Esophagus (tissue), 2 donors: ENCODE measurements around the gene SPEF1. TPM values are rescaled to one million over a fixed set of nuclear protein-coding genes. Genes with fewer than 3 reads are reported as not detected.

Experiments used
- H3K27ac ChIP-seq, 2 donors: one replicate each; pipeline ENCODE4 v1.5.1; 2013; ENCODE audit warnings: low read depth in 2 of 2, mild to moderate bottlenecking in 2 of 2, inconsistent platforms in 1 of 2, low read length in 1 of 2, moderate library complexity in 1 of 2
- H3K27me3 ChIP-seq, 2 donors: one replicate each; pipeline ENCODE4 v1.6.1; 2013; ENCODE audit warnings: low read length in 2 of 2, control low read depth in 1 of 2, mild to moderate bottlenecking in 1 of 2; ENCODE audit not compliant: insufficient read depth in 2 of 2, control insufficient read depth in 1 of 2
- H3K36me3 ChIP-seq, 2 donors: one replicate each; pipeline ENCODE4 v1.6.1; 2013; ENCODE audit warnings: low read length in 1 of 2; ENCODE audit not compliant: control insufficient read depth in 2 of 2, insufficient read depth in 2 of 2
- H3K4me1 ChIP-seq, 2 donors: one replicate each; pipeline ENCODE4 v1.6.1; 2013; ENCODE audit warnings: low read length in 1 of 2; ENCODE audit not compliant: control insufficient read depth in 2 of 2, insufficient read depth in 2 of 2
- H3K4me3 ChIP-seq, 2 donors: one replicate each; pipeline ENCODE4 v1.5.1; 2013; ENCODE audit warnings: low read length in 2 of 2, mild to moderate bottlenecking in 2 of 2, low read depth in 1 of 2, moderate library complexity in 1 of 2
- H3K9me3 ChIP-seq, 2 donors: one replicate each; pipeline ENCODE4 v1.6.1; 2013; ENCODE audit warnings: mild to moderate bottlenecking in 2 of 2, low read depth in 1 of 2, low read length in 1 of 2, moderate library complexity in 1 of 2; ENCODE audit not compliant: control insufficient read depth in 2 of 2, insufficient read depth in 1 of 2
- WGBS, 2 donors: extraction: QIAGEN DNeasy Blood & Tissue Kit; methylation state at CpG; one replicate each; pipeline ENCODE4 v1.1.7; 2013; 5-methylcytosine and 5-hydroxymethylcytosine counted together
- polyA plus RNA-seq, 2 donors: library from polyadenylated mRNA; stranded (reverse); fragments of 200-250 nt; gene quantifications; one replicate each; pipeline ENCODE4 v1.2.3, GENCODE V29; 2013
- donor health status: healthy with polysubstance abuse.
- donor health status: Bipolar disorder and iron deficiency.

The SPEF1 gene
- polyA plus RNA-seq, 2 donors = 0.07 to 0.08 TPM

GRCh38 chr20:3752386-3752759, 28.9 kb downstream of the SPEF1 start:
- H3K4me1 ChIP-seq = peaks cover 4 to 21% of the 10 kb centered on the region in 2 donors
- H3K27me3 ChIP-seq = peaks cover 0 to 3% of the 10 kb centered on the region in 2 donors
- WGBS, 2 donors = 26 to 36% methylated on average over 13 of the region's 13 CpGs
- H3K36me3 ChIP-seq = peaks cover 0 to 3% of the 10 kb centered on the region in 2 donors
- H3K9me3 ChIP-seq = no peaks in the 10 kb centered on the region
- H3K27ac ChIP-seq = no peak overlapping the region
- H3K4me3 ChIP-seq = peak overlapping the region; percentile 23 to 36

GRCh38 chr20:3751675-3752385, 29.4 kb downstream of the SPEF1 start:
- WGBS, 2 donors = 37 to 44% methylated on average over 85 to 95 of the region's 95 CpGs
- Histone ChIP-seq H3K4me1 (peaks cover 4 to 21% of the 10 kb centered on the region in 2 donors), H3K36me3 (peaks cover 0 to 3% of the 10 kb centered on the region in 2 donors), H3K9me3 (no peaks in the 10 kb centered on the region), H3K27ac (no peak overlapping the region), H3K27me3 (peaks cover 0 to 3% of the 10 kb centered on the region in 2 donors), H3K4me3 (peak overlapping the region; percentile 23 to 36)

GRCh38 chr20:3751305-3751674, 30.0 kb downstream of the SPEF1 start:
- Histone ChIP-seq H3K9me3 (no peaks in the 10 kb centered on the region), H3K4me3 (peak overlapping the region; percentile 23 to 36), H3K36me3 (peaks cover 0 to 3% of the 10 kb centered on the region in 2 donors), H3K27me3 (peaks cover 0 to 3% of the 10 kb centered on the region in 2 donors), H3K4me1 (peaks cover 4 to 21% of the 10 kb centered on the region in 2 donors), H3K27ac (no peak overlapping the region)
- WGBS, 2 donors = 58 to 66% methylated on average over 26 to 31 of the region's 31 CpGs

- H3K4me3 ChIP-seq = no peak overlapping the region
- peaks cover 0 to 3% of the 10 kb centered on the region in 2 donors for H3K27me3 ChIP-seq
- peaks cover 4 to 21% of the 10 kb centered on the region in 2 donors for H3K4me1 ChIP-seq
- no peak overlapping the region for H3K27ac ChIP-seq
- no peaks in the 10 kb centered on the region for H3K36me3 ChIP-seq
- 43 to 46% methylated on average over 66 to 72 of the region's 72 CpGs for whole genome bisulfite sequencing, 2 donors
- no peaks in the 10 kb centered on the region for H3K9me3 ChIP-seq
These were observed 31.3 kb downstream of the SPEF1 start for GRCh38 chr20:3749689-3750531.

GRCh38 chr20:3749087-3749688, 32.1 kb downstream of the SPEF1 start:
- 72 to 73% methylated on average over 22 to 24 of the region's 24 CpGs for WGBS, 2 donors
- H3K4me3 ChIP-seq = no peak overlapping the region

GRCh38 chr20:3748073-3748472, 33.2 kb downstream of the SPEF1 start:
- WGBS, 2 donors = 89 to 92% methylated on average over 16 of the region's 16 CpGs
- Histone ChIP-seq H3K9me3 (no peaks in the 10 kb centered on the region), H3K27ac (no peak overlapping the region), H3K36me3 (no peaks in the 10 kb centered on the region), H3K4me1 (peaks cover 4 to 23% of the 10 kb centered on the region in 2 donors), H3K4me3 (no peak overlapping the region), H3K27me3 (peaks cover 0 to 3% of the 10 kb centered on the region in 2 donors)

More at GRCh38 chr20:3749087-3749688, 32.1 kb downstream of the SPEF1 start:
- Histone ChIP-seq H3K4me1 (peaks cover 4 to 23% of the 10 kb centered on the region in 2 donors), H3K9me3 (no peaks in the 10 kb centered on the region), H3K36me3 (no peaks in the 10 kb centered on the region), H3K27me3 (peaks cover 0 to 3% of the 10 kb centered on the region in 2 donors), H3K27ac (no peak overlapping the region)

- Histone ChIP-seq H3K4me1 (peaks cover 4 to 20% of the 10 kb centered on the region in 2 donors), H3K27ac (no peak overlapping the region), H3K4me3 (no peak overlapping the region), H3K9me3 (no peaks in the 10 kb centered on the region), H3K27me3 (peaks cover 0 to 3% of the 10 kb centered on the region in 2 donors), H3K36me3 (no peaks in the 10 kb centered on the region)
- 68 to 83% methylated on average over 2 of the region's 2 CpGs for WGBS, 2 donors
These were observed 33.8 kb downstream of the SPEF1 start for GRCh38 chr20:3747471-3747870.

GRCh38 chr20:3745686-3746173, 35.5 kb downstream of the SPEF1 start:
- no peaks in the 10 kb centered on the region for H3K36me3 ChIP-seq
- H3K27me3 ChIP-seq = peaks cover 0 to 3% of the 10 kb centered on the region in 2 donors
- 77 to 78% methylated on average over 11 of the region's 11 CpGs for WGBS, 2 donors
- H3K27ac ChIP-seq = no peak overlapping the region
- no peaks in the 10 kb centered on the region for H3K9me3 ChIP-seq
- peaks cover 4 to 12% of the 10 kb centered on the region in 2 donors for H3K4me1 ChIP-seq
- H3K4me3 ChIP-seq = no peak overlapping the region
